Neutrophil (primary cell): ENCODE measurements around the gene GALNTL6.

Source experiments
- H3K27ac ChIP-seq: fragments of 200-600 bp; sonication (generic); 2 replicates; pipeline ENCODE4 v1.5.1; 2016; ENCODE audit warnings: mild to moderate bottlenecking, moderate library complexity
- H3K27me3 ChIP-seq: fragments of 200-600 bp; sonication (generic); 2 replicates; pipeline ENCODE4 v1.6.0; 2016; ENCODE audit warnings: mild to moderate bottlenecking
- H3K36me3 ChIP-seq: fragments of 200-600 bp; sonication (generic); 2 replicates; pipeline ENCODE4 v1.5.1; 2017
- H3K4me1 ChIP-seq, 2 experiments: fragments of 200-600 bp in 1 of 2; sonication (generic) in 1 of 2; 1 replicate in 1 of 2; 2 replicates in 1 of 2; pipeline versions ENCODE4 v1.5.1 to v1.6.1; 2013 to 2016; ENCODE audit warnings: low read depth in 1 of 2, low read length in 1 of 2, mild to moderate bottlenecking in 1 of 2, moderate library complexity in 1 of 2; ENCODE audit not compliant: control insufficient read depth in 1 of 2, insufficient read depth in 1 of 2
- H3K4me3 ChIP-seq, 2 experiments: fragments of 200-600 bp in 1 of 2; sonication (generic) in 1 of 2; 1 replicate in 1 of 2; 2 replicates in 1 of 2; pipeline ENCODE4 v1.5.1; 2013 to 2016; ENCODE audit warnings: low read depth in 1 of 2, low read length in 1 of 2, mild to moderate bottlenecking in 1 of 2, moderate library complexity in 1 of 2
- H3K9me3 ChIP-seq: fragments of 200-600 bp; sonication (generic); 2 replicates; pipeline ENCODE4 v1.5.1; 2016
- CTCF ChIP-seq: fragments of 200-600 bp; sonication (generic); IDR thresholded peaks from 2 replicates; pipeline ENCODE4 v1.5.1; 2016; ENCODE audit warnings: antibody characterized with exemption

Gene GALNTL6

GRCh38 chr4:172813359-172813923 is 1000.2 kb downstream of the GALNTL6 start:
- peaks cover 26% of the 10 kb centered on the region for H3K27me3 ChIP-seq
- no peak overlapping the region for H3K27ac ChIP-seq
- no peak for TF ChIP-seq CTCF
- no peaks in the 10 kb centered on the region for H3K4me1 ChIP-seq
- H3K4me3 ChIP-seq, result no peak overlapping the region
- H3K36me3 ChIP-seq, result no peaks in the 10 kb centered on the region
- H3K9me3 ChIP-seq, result no peaks in the 10 kb centered on the region

DNA sequence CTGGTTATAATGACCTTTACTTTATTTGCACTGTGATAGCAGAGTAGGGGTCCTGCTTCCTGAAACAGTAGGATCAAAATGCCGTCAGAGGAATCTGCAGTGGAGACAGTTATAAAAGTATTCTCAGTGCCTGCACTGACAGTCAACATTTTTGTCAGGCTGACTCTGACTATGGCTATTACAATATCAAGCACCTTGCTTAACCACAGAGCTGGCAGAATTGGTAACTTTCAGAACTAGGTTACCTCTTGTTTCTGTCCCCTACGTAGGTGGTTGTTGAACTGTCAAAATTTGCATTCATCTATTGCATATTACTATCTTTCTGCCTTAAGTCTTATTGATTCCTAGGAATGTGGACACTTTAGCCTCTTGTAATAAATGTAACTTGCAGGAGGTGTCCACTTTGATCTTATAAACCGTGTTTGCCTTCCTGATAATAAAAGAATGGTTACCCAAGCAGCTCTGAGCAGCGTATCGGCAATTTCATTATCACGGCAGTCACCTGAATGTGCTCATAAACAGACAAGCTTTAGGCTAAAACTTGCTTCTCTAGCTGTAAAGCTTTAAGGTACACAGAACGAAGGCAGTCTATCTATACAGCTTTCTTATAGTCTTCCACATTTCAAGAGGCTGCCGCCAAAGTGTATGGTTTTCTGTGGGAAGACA is 1002.4 kb downstream of the GALNTL6 start:
- no peaks in the 10 kb centered on the region for H3K4me1 ChIP-seq

GRCh38 chr4:172818901-172819300 is 1005.7 kb downstream of the GALNTL6 start:
- TF ChIP-seq CTCF, result no peak
- H3K27ac ChIP-seq, result no peak overlapping the region
- no peaks in the 10 kb centered on the region for H3K36me3 ChIP-seq
- no peaks in the 10 kb centered on the region for H3K9me3 ChIP-seq
- H3K27me3 ChIP-seq, result peaks cover 2% of the 10 kb centered on the region
- no peak overlapping the region for H3K4me3 ChIP-seq
- H3K4me1 ChIP-seq, result no peaks in the 10 kb centered on the region

More for the DNA sequence above, 1002.4 kb downstream of the GALNTL6 start:
- H3K4me3 ChIP-seq, result no peak overlapping the region
- H3K9me3 ChIP-seq, result no peaks in the 10 kb centered on the region
- peaks cover 19% of the 10 kb centered on the region for H3K27me3 ChIP-seq
- H3K36me3 ChIP-seq, result no peaks in the 10 kb centered on the region
- TF ChIP-seq CTCF, result no peak
- H3K27ac ChIP-seq, result no peak overlapping the region

DNA sequence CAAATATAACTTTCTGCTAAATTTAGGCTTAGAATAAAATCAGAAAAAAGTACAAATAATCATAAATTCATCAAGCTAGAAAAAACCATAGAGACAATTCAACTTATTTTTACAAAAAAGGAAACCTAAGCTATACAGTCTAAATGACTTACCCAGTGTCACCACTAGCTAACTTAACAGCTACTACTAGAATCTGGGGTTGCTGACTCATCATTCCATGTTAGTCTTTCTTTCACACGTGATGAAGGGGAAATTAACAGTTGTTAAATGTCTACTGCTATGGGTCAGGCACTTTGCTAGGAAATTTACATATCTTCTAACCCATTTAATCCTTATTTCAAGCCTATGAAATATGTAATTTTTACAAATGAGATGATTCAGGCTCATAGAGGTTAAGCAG is 1006.1 kb downstream of the GALNTL6 start:
- no peaks in the 10 kb centered on the region for H3K36me3 ChIP-seq
- H3K9me3 ChIP-seq, result no peaks in the 10 kb centered on the region
- no peak overlapping the region for H3K27ac ChIP-seq
- TF ChIP-seq CTCF, result no peak
- H3K4me3 ChIP-seq, result no peak overlapping the region
- no peaks in the 10 kb centered on the region for H3K4me1 ChIP-seq
- H3K27me3 ChIP-seq, result no peaks in the 10 kb centered on the region

- no peak for TF ChIP-seq CTCF
- H3K9me3 ChIP-seq, result no peaks in the 10 kb centered on the region
- H3K4me1 ChIP-seq, result no peaks in the 10 kb centered on the region
Measured at GRCh38 chr4:172822331-172822730, 1009.1 kb downstream of the GALNTL6 start.

More at GRCh38 chr4:172822331-172822730, 1009.1 kb downstream of the GALNTL6 start:
- no peaks in the 10 kb centered on the region for H3K36me3 ChIP-seq
- no peak overlapping the region for H3K4me3 ChIP-seq
- no peak overlapping the region for H3K27ac ChIP-seq
- H3K27me3 ChIP-seq, result no peaks in the 10 kb centered on the region
